ENCODE measurements around the gene CEACAM6.
"Not testable (repeated sequence)": the region's sequence is repeated elsewhere in the genome, so short reads cannot be mapped to it uniquely, and the experiment has no call there.

The CEACAM6 gene

DNA sequence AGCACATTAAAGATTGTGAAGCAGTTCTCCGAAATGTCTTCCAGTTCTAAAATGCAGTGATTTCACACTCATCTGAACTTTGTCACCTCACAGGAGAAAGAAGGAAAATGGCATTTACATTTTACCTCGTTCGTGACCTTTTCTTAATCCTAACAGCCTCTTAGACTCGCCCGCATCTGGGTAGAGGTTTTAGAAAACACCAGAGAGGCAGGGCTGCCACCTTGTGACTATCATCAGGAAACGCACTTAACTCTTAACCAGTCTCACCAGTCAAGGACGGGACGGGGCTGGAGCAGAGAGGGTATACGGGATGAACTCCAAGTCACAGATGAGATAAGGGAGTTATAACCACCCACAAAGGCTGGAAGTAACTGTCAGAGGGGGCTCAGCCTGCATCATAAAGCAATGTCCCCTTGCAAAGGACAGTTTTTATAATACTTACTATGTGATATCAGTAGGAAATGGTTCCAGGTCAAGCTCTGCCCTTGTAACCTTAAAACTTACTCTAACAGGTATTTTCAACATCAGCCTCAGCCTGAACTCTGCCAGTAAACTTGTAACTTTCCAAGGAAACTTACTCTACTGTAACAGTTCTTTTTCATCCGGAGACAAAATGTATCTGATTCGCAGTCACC is 8.6 kb upstream of the CEACAM6 start:
- DNase-seq = peak in 19 of 56 donors; percentile 1 to 56 (median 11)

DNA sequence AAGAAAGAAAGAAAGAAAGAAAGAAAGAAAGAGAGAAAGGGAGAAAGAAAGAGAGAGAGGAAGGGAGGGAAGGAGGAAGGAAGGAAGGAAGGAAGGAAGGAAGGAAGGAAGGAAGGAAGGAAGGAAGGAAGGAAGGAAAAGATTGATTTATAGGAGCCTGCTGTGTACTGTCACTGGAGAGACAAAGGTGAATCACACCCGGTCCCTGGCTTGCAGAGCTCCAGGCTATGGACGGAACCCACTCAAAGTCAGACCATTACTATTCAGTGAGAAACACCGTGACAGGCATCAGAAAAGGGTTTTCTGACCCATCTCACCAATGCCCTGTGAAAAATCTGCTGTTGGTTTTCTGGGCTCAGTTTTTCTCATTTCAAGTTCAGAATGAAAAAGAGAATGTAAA is 7.3 kb upstream of the CEACAM6 start:
- DNase-seq = no peak

DNA sequence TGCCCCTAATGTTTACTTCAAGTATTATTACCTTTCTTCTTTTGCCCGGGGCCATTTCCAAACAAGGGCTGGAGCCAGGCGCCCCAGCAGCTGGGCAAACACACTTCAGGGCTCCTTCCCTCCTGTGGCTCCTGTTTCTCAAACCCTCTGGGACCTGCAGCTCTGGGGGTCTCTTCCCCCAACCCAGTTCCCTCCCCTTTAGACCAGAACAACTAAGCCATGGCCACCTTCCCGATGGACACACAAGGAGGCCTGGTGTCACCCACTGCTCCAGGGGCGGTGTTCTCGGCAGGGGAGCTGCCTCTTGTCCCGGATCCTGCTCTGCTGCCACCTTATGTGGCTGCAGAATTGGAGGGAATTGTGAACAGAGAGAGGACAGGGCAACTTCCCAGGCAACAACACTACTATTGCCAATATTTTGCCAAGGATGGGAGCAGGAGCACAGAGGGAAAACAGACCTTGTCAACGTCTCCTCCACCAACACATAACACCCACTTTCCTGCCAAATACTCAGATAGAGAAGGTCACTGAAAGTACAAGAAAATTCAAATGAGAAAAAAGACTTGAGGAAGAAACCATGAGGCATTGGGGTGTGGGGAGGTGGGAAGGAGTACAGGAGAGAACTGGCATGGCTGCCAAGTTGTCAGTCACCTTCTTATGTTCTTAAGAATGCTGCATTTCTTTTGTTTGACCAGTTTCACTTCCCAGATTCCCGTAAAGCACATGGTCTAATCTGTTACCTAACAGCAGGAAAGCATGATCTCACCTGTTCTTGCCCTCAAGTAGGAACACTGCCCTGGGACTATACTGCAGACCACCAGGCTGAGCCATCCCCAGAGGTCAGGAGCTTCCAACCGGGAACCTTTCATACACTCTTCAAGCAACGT is 4.8 kb upstream of the CEACAM6 start:
- peak in 15 of 56 donors; percentile 2 to 47 (median 19) for DNase-seq

DNA sequence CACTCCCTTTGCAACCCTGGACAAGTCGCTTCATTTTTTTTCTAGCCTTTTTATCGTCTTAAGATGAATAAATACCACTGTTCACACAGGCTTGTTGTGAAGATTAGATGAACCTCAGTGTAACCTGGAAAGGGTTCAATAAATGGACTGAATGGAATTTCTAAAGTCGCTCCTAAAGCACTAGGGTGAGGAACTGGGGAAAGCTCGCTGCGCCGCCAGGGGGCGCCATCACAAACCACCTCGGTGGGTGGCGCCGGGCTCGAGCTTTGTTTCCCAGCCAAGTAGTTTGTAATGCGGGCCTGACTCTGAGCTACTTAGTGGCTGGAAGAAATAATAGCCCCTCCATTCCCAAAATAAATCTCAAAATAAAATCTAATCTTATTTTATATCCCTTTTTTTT is 2.2 kb upstream of the CEACAM6 start:
- DNase-seq = peak in 4 of 56 donors; percentile 1 to 39 (median 8)

DNA sequence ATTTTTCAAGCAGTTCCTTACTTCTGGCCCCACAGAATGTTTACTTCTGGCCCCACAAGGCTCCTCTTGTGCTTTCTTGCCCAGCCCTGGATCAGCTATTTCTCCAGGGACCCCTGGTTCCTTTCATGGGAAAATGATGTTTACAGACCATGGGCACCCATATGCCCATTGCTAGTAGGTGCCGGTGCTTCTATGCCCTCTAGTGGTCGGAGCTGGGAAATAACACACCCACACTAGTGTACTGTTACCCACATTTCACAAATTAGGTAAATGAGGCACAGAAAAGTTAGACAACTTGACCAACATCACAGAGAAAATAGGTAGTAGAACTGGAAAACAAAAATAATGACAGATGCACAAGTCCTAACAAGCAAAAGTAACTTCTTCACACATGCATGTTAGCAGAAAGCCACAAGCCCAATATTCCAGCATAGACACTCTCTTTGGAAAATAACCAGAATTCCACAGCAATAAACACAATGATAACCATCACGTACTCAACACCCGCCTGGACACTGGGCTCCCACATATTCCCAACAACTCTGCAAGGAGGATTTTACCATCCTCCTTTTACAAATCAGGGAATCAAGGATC is 1.3 kb upstream of the CEACAM6 start:
- DNase-seq = peak in 14 of 56 donors; percentile 0 to 49 (median 11)

DNA sequence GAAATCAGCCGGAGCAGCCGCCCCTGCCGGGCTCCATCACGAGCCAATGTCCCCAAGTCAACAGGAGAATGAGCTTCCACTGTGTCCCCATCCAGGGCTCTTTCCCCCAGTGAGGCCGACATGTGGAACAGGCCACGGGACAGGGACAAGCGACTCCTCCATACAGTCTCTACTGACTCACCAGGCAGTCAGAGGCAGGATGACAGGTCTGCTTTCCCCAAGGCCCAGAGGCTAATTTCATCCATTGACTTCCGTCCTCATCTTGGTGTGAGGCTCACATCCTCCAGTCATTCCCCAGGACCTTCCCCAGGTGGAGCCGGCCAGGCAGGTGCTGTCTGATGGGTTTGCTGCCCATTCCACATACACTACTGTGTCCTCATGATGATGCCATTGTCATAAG is 3.5 kb downstream of the CEACAM6 start:
- no peak for DNase-seq

DNA sequence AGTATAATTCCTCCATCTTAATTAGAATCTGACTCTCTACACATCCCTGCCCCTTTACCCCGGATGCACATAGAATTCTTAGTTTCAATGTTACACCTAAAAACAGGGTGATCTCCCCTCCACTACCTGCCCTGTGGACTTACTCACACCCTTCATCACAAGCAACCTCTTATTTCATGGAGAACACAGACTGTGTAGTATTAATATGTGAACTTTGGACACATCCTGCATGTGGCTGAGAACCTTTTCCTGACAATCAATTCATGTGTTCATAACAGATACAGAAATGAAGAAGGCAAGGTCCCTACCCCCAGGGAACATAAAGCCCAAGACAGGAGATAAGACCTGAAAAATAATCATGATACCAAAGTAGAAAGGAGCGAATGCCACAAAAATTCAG is 11.8 kb downstream of the CEACAM6 start:
- no peak for DNase-seq

DNA sequence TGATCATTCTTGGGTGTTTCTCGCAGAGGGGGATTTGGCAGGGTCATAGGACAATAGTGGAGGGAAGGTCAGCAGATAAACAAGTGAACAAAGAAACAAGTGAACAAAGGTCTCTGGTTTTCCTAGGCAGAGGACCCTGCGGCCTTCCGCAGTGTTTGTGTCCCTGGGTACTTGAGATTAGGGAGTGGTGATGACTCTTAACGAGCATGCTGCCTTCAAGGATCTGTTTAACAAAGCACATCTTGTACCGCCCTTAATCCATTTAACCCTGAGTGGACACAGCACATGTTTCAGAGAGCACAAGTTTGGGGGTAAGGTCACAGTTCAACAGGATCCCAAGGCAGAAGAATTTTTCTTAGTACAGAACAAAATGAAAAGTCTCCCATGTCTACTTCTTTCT is 12.8 kb downstream of the CEACAM6 start:
- not testable (repeated sequence) for DNase-seq

DNA sequence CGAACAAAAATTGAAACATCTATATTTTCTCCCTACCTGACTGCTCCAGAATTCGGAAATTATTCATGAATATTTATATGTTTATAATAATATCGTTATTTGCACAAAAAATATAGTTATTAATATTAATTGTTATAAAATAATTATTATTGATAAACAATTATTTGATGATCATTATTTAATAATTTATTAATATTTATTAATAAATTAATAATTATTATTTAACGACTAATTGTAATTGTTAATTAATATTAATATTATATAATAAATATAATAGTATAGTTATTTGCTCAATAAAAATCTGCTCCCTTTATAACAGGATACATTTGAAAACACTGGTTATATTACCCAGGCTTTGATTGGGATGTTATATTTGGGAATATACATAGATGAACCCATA is 14.3 kb downstream of the CEACAM6 start:
- no peak for DNase-seq

DNA sequence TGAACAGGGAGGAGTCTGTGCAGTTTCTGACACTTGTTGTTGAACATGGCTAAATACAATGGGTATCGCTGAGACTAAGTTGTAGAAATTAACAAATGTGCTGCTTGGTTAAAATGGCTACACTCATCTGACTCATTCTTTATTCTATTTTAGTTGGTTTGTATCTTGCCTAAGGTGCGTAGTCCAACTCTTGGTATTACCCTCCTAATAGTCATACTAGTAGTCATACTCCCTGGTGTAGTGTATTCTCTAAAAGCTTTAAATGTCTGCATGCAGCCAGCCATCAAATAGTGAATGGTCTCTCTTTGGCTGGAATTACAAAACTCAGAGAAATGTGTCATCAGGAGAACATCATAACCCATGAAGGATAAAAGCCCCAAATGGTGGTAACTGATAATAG is 16.1 kb downstream of the CEACAM6 start:
- DNase-seq = no peak

DNA sequence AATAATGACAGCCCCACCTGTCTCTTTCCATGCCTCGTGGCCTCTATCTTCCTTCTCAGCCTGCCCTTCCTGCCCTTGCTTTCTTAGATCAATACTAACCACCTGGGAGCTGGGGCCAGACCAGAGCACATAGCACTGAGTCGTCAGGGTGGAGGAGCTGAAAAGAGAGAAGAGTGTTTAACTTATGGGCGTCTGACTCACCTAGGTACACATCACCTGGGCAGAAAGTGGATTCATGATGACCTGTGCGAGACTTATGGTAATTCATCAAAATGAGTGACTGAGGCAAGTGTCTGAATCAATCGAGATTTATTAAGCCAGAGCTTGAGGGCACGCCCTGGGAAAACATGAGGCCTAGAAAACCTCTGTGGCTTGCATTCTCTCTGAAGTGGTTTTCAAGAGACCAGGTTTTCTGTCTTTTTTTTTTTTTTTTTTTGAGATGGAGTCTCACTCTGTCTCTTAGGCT is 19.2 kb downstream of the CEACAM6 start:
- no peak for DNase-seq

DNA sequence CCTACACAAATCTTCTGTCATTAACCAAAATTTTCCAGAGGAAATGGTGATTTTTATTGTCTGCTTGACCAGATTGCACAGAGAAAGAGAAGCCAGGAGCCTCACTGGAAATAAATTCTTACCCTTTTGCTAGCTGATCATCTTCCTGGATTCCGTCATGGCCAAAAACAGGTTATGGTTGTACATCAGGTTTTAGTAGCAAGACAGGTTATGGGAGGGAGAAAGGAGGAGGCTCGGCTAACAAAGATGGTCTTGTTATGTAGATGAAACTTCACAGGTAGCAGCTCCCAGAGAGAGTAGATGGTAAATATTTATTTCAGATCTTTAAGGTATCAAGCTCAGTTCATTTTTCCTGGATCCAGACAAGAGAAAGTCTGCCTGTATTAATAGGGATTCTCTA is 21.4 kb downstream of the CEACAM6 start:
- DNase-seq = no peak

DNA sequence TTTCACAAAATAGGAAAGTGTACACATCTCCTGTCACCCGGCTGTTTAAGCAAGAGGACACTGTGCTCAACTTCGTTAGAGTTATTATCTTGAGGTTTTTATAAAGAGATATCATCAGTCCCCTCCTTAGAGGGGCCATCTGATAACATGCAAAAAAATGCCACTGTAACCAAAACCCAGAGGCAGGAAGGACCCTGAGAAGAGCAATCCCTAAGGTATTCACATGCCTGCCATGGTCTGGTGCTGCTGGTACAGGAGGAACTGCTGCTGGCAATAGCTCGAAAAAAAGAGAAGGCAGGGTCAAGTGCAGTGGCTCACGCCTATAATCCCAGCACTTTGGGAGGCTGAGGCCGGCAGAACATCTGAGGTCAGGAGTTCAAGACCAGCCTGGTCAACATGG is 28.3 kb downstream of the CEACAM6 start:
- no peak for DNase-seq

DNA sequence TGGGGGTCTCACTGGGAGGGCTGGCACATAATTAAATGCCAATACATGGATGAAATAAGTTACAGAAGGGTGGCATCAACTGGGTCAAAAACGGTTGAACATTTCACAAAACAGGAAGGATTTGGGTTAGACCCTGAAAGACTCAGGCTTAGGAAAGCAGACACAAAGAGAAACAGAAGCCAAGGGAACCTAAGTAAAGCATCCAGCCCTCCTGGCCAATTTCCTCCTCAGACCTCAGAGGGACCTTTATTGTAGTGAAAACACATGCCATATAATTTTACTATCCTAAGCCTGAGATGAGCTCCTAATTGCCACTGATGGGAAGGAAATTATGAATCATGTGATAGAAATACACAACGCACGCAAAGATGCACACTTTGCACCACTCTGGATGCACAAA is 29.0 kb downstream of the CEACAM6 start:
- no peak for DNase-seq

DNA sequence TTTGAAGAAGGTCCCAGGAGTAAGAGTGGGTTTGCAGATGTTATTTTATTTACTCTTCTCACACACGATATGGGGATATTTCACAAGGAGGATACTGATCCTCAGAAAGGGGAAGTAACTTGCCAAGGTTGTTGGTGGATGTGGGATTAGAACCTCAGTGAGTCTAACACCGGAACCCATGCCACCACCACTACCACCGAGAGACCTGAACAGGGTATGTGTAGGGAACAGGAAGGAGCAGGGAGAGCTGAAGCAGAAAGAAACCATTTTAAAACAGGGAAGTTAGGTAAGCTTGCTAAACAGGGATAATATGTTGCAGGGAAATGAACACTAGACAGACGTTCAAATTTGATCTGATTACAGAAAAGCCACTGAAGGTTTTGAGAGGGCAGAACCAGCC is 29.4 kb downstream of the CEACAM6 start:
- no peak for DNase-seq

DNA sequence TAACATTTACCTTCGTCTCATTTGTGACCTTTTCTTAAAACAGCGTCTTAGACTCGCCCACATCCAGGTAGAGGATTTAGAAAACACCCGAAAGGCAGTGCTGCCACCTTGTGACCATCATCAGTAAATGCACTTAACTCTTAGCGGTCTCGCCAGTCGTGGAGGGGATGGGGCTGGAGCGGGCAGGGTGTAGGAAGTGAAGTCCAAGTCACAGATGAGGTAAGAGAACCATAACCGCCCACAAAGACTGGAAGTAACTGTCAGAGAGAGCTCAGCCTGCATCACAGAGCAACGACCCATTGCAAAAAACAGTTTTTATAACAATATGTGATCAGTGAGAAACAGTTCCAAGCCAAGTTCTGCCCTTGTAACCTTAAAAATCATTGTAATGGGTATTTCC is 30.3 kb downstream of the CEACAM6 start:
- peak in 25 of 56 donors; percentile 1 to 63 (median 12) for DNase-seq

DNA sequence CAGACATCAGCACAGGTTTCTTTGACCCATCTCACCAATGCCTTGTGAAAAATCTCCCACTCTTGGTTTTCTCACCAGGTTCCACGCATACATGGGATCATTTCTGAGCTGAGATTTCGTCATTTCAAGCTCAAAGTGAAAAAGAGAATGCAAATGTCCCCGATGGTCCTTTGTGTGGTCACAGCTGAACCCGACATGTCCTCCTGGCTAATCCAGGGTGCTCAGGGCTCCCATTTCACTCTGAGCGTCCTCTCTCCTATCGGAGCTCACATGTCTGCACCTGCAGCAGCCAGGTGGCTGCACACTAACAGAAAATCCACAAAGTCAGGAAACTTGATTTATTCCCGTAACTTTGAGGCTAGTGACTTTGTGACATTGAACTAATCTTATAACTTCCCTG is 31.7 kb downstream of the CEACAM6 start:
- DNase-seq = no peak

DNA sequence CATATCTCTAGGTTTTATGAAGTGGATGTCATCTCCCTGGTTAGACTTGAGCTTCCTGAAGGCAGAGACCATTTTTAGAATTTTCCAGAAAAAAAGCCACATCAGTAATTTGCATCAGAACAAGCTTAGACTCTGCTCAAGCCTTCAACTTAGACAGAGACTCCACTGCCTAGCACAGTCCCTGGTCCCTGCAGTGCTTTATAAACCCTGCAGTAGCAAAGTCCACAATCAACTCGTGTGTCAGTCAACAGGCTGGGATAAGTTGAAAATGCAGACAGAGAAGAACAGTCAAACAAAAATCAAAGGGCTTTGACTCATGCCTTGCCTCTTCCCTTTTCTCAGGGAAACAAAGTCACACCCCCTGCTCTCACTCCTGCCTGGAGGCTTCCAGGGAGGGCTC is 33.2 kb downstream of the CEACAM6 start:
- DNase-seq = not testable (repeated sequence)

DNA sequence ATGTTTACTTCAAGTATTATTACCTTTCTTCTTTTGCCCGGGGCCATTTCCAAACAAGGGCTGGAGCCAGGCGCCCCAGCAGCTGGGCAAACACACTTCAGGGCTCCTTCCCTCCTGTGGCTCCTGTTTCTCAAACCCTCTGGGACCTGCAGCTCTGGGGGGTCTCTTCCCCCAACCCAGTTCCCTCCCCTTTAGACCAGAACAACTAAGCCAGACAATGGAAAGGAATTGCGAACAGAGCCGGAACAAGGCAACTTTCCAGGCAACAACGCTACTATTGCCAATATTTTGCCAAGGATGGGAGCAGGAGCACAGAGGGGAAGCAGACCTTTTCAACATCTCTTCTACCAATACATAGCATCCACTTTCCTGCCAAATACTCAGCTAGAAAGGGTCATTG is 33.7 kb downstream of the CEACAM6 start:
- not testable (repeated sequence) for DNase-seq

DNA sequence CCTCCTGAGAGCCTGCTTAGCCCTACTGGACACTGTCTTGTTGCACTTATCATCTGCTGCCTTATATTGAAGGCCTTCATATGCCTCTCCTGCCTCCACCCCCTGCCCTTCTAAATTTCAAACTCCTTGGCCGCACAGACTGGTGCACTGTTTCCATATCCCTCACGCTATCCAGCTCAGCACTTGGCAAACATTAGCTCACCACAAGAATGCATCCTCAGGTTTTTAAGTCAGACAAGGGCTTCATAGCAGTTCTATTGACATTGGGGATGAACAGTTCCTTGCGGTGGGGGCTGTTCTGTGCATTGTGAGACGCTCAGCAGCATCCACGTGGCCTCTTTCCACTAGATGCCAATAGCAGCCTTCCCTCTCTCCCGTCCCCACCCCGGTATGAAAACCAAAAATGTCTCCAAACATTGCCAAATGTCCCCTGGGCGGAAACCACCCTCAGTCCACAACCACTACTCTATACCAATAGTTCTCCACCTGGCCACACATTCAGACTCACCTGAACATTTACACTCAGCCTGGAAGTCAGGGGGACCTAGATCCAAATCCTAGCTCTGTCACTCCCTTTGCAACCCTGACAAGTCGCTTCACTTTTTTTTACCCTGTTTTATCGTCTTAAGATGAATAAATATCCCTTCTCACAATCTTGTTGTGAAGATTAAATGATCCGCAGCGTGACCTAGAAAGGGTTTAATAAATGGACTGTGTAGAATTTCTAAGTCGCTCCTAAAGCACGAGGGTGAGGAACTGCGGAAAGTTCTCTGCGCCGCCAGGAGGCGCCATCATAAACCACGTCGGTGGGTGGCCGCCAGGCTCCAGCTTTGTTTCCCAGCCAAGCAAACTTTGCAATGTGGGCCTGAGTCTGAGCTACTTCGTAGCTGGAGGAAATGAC is 37.4 kb downstream of the CEACAM6 start:
- DNase-seq = peak in 17 of 56 donors; percentile 1 to 50 (median 8)

DNA sequence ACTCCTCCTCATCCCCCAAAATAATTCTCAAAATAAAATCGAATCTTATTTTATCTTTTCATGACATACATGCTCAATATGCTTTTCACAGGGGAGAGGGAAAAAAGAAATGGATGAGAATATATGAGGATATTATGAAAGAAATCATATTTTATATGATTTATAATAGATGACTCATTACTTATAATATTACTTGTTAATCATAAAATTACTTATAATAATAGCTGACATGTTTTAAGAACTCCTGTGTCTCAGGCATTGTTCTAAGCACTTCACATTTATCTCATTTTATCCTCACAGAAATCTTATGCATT is 38.0 kb downstream of the CEACAM6 start:
- DNase-seq = no peak

All from nucleus accumbens (tissue), 56 donors.